ENCODE data around the gene KNDC1.

Gene KNDC1

DNA sequence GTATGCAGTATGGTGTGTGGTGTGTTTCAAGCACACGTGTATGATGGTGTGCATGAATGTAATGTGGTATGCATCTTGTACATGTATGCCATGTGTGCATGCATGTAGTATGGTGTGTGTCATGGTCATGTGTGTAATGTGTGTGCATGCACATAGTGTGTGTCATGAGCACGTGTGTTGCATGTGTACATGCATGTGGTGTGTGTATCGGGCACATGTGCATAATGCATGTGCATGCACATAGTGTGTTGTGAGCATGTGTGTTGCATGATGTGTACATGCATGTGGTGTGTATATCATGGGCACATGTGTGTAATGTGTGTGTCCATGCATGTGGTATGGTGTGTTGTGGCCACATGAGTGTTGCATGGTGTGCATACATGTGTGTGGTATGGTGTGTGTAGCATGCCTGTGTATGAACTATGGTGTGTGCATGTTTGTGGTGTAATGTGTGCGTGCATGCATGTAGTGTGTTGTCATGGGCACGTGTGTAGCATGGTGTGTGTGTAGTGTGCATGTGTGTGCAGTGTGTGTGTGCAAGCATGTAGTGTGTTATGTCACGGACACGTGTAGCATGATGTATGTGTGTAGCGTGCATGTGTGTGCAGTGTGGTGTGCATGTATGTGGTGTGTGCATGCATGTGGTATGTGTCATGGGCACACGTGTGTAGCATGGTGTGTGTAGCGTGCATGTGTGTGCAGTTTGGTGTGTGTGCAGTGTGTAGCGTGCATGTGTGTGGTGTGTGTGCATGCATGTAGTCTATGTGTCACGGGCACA is 17.6 kb downstream of the KNDC1 start:
- no peak for DNase-seq (ENCODE audit: low read depth)

DNA sequence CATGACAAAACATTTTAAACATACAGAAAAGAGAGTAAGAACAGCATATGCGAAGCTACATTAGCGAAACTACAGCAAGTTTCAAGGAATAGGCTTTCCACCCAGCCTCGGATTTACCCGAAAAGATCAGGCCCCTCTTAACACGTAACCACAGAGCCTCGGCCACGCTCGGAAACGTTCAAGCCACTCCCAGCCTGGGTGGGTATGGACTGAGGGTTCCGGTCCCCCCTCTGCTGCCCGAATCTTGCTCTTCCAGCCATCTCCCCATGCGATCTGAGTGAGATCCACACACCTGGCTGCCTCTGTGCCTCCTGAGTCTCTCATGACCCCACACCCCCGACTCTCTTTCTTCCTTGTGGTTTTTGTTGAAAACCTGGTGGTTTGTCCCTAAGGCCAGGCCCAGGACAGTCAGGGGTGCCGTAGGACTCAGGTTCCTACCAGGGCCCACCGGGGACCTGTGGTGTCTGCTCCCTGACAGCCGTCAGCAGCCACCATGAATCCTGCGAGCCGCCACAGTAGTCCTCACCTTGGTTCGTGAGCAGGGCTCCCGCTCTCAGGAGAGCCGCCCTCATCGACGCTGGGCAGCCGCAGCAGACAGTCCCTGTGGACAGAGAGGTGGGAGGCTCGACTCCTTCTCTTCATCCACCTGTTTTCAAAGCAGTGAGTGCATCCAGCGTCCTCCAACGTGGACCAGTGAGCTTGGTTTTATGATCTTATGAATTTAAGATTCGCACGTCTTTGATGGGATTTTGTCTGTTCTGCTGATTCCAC is 18.5 kb downstream of the KNDC1 start:
- DNase-seq (ENCODE audit: low read depth) = no peak

DNA sequence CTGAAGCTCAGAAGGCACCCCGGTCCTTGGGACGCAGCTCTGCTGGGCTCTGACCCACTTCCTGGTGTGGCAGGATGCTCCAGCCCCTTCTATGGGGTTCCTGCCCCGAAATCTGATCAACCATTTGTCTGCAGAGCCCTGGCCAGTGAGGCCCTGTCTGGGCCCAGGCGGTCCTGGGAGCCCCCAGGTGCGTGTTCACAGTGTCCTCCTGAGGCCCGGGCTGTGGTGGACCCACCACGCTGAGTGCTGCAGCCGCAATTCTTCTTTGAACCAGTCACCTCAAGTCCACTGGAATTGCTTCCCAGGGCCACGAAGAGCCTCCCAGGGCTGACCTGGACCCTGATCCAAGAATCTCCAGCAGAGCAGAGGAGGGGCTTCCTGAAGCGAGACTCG is 19.1 kb downstream of the KNDC1 start:
- no peak for DNase-seq (ENCODE audit: low read depth)

DNA sequence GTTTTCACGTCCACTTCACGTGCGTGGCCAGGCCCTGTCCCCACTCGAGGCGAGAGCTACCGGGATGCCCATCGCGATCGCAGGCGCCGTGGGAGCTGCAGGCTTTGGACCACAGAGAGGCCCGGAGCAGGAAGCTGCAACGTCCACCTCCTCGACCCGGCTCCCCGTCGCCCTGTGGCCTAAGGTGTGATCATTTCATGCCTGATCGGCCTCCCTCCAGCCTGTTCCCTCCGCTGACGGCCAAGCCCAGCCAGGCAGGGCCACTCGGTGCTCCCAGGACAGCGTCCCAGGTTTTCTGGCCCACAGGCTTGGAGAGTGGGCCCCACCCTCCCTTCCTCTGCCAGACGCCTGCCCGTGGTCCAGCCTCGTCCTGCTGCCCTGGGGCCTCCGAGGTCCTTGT is 19.6 kb downstream of the KNDC1 start:
- DNase-seq (ENCODE audit: low read depth) = no peak

DNA sequence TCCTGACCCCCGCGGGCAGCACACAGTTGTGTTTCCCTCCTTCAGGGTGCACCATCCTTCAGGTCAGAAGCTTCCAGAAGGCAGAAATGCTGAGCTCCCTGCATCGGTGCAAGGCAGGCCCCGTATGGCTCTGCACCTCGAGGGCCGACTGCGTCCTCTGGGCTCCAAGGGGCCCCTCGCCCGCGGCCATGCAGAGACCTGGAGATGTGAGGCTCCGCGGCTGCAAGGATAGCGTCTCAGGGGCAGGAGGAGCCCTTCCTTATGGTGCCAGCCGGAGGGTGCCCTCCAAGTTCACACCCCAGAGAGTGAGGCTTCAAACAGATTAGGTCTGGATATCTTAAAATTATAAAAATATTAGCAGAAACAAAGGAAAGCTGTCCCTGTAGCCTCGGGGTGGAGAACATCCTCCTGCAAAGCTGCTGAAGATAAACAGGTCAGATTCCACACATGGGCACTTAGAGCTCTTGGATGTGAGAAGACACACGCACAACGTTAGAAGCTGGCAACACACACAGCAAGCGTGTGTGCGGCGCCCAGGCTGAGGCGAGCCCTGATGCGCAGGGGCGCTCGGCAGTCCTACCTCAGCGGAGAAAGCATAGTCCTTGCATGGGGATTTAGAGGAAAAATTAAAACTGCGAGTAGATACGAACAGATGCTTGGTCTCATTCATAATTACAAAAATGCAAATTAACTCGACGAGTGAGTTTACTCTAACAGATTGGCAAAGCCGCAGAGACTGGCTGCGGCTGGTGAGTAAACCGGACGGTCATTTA is 20.4 kb downstream of the KNDC1 start:
- DNase-seq (ENCODE audit: low read depth) = no peak

DNA sequence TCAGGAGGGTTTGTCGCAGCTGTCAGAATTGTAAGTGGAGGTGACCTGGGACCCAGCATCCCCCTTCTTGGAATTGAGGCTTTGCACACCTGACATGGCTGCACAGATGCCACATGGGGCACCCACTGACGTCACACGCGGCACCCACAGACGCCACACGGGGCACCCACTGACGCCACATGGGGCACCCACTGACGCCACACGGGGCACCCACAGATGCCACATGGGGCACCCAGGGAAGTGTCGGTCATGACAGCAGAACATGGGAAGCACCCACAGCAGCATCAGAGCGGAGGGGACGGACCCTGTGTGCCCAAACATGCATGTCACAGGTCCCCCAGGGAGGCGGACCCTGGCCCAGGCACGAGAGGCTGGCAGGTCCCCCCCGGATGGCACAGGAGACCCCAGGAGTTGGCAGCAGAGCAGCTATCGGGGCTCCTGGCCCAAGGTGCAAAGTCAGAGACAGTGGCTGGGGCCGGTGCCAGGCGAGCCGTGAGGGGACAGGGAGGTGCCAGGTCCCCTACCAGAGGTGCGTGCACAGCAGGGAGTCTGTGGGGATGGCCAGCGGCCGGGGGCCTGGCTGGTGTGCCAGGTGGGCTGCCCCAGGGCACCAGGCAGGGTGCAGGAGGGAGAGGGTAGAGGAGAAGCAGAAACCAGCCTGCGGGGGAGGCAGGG is 21.1 kb downstream of the KNDC1 start:
- DNase-seq (ENCODE audit: low read depth) = no peak

DNA sequence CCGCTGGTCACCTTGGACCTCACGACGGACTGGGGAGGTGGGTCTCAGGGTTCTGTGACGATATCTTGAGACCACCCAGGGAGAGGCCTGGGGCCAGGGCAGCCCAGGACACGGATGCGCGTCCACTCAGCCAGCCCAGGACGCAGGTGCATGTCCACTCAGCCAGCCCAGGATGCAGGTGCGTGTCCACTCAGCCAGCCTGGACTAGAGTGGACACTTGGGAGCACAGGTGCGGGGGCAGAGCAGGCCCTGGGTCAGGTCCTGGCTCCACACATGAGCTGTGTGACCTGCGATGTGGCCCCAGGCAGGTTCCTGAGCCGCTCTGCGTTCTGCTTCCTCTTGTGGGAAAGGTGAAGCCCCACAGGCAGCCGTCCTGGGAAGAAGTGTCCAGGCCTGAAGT is 22.2 kb downstream of the KNDC1 start:
- no peak for DNase-seq (ENCODE audit: low read depth)

DNA sequence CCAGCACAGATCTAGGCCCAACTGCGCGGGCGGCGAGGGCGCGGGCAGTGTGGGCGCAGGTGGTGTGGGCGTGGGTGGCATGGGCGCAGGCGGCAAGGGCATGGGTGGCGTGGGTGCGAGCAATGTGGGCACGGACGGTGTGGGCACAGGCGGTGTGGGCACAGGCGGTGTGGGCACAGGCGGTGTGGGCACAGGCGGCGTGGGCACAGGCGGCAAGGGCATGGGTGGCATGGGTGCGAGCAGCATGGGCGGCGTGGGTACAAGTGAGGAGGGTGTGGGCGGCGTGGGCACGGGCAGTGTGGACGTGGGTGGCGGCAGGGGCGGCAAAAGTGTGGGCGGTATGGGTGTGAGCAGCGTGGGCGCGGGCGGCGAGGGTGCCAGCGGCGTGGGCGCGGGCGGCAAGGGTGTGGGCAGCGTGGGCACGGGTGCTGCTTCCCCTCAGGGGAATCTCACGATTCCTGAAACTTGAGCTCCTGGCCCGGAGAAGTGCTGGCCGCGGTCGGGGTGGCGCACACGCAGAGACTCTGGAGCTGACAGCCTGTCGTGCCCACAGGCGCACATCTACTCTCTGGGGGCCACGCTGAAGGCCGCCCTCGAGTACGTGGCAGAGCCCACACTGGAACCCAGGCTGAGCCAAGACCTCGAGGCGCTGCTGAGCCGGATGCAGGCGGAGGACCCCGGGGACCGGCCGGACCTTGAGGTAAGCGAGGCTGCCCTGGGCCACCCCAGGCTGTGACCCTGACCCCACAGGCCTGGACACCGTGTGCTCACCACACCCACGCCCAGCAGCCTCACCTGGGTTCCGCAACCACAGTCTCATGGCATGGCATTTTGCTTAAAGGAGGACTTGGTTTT is 23.0 kb downstream of the KNDC1 start:
- DNase-seq (ENCODE audit: low read depth) = no peak

DNA sequence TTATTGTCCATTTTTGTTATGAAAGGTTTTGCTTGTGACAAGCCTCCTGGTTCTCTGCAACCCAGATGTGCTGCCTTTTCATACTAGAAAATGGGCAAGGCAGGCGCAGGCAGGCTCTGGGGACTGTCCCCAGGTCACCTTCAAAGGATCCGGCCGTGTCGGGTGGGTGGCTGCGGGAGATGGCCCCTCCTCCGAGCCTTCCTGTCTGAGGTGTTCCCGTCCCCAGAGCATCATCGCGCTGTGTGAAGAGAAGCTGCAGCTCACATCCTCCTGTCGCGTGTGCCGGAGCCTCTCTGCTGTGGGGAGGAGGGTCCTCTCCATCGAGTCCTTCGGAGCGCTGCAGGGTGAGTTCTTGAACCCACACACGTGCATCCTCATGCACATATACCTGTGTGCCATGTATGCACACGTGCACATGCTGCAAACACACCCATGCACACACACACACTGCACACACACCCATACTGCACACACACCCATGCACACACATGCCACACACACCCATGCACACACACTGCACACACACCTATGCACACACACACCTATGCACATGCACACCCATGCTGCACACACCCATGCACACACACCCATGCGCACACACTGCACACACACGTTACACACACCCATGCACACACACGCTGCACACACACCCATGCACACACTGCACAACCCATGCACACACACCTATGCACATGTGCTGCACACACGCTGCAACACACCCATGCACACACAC is 23.8 kb downstream of the KNDC1 start:
- DNase-seq (ENCODE audit: low read depth) = no peak

DNA sequence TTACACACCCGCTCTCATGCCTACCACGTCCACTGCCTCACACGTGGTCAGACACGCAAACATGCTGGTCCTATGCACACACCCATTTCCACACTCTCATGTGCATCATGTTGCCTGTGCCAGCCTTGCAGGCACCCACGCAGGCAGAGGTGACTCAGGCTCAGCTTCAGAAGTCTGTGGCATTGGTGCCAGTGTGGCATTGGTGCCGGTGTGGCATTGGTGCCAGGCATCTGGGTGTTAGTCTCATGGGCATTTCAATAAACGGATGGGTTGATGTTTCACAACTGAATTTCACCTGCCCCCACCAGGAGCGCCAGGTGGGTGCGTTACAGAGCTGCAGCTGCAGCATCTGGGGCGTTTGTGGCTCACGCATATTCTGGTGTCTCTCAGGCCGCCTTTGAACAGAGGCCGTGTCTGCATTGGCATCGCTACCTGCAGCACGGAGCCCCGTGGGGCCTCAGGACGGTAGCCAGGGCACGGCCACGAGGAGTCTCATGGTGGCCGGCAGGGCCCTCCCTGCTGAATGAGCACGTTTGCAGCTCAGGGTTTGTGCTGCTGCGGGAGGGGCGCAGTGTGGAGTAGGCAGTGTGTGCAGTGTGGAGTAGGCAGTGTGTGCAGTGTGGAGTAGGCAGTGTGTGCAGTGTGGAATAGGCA is 24.7 kb downstream of the KNDC1 start:
- no peak for DNase-seq (ENCODE audit: low read depth)

DNA sequence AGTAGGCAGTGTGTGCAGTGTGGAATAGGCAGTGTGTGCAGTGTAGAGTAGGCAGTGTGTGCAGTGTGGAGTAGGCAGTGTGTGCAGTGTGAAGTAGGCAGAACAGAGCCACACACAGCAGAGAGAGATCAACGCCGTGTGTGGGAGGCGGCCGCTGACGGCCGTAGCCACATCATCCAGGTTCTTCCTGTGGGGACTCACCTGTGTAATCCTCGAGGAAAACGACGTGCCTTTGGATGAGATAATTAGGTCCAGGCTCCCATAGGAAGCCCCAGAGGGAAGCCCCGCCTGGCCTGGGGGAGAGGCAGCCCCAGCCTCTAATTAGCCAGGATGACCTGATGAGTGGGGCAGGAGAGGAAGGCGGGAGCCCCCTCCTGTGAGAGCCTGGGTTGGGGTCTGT is 25.4 kb downstream of the KNDC1 start:
- DNase-seq (ENCODE audit: low read depth) = no peak

DNA sequence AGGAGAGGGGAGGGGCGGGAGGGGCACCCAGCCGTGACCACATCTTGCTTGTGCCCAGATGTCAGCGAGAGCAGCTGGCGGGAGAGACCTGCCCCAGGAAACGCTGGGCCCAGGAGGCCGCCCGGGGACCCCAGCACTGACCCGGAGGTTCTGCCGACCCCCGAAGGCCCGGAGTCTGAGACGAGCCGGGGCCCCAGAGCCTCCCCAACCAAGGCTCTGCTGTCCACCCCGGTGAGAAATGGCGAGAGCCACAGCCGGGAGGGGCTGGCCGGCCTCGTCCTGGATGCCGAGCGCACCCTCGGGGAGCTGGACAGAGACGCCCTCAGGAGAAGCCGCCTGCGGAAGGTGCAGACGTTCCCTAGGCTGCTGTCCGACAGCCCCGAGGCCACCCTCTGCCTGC is 25.9 kb downstream of the KNDC1 start:
- no peak for DNase-seq (ENCODE audit: low read depth)

DNA sequence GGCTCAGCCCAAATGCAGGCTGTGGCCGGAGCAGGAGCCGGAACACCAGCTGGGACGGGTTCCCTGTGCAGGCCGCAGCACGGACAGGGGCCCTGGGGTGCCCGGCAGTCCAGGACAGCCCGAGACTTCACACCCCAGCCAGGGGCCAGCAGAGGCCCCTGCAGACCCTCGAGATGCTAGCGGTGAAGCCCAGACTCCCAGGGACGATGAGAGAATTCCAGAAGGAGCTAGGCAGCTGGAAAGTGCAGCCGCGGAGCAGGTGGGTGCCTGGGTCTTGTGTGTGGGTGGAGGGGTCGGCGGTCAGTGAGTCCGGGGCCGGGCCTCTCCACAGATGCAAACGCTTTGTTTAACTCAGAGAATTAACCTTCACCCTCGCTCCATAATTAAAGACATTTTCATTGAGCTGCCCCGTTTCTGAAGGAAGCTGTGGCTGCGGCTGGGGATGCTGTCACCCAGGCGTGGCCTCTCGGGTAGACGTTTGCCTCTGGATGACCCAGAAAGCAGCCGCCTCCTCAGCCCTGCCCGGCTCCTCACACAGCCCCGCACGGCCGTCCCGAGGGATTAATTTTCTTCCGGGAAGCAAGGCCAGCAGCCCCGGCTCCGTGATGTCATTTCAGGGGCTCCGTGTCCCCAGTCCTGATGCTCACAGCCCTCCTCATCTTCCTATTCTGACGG is 26.5 kb downstream of the KNDC1 start:
- no peak for DNase-seq (ENCODE audit: low read depth)

DNA sequence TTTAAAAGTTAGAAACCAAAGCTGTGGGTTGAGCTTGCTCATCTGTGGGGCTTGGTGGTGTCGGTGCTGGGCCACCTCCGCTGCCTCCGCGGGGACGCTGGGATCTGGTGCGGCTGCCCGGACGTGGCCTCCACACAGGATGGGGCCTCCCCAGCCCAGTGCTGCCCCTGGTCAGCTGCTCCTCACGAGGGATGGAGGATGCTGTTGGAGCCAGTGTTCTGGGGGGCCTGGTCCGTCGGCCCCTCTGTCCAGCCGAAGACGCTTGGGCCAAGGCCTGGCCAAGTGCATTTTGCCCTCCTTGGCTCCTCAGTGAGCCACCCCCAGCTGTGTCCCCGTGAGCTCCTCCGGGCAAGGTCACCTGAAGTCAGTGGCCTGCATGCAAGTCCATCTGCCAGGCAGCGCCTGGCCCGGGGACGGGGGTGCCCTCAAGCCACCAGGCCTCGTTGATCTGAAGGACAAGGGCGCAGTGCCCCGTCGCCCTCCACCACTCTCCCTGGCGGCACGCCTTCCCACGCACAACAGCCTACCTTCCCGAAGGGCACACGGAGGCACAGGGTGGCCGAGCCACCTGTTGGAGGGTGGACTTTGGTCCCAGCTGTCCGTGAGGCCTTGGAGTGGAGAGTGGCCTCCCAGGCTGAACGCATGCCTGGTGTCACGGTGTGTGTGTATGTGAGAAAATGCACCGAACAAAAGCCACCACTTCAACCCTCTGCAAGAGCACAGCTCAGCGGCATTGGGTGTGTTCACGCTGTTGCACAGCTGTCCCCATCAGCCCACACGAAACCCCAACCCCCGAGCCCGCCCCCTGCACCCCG is 27.3 kb downstream of the KNDC1 start:
- DNase-seq (ENCODE audit: low read depth) = no peak

DNA sequence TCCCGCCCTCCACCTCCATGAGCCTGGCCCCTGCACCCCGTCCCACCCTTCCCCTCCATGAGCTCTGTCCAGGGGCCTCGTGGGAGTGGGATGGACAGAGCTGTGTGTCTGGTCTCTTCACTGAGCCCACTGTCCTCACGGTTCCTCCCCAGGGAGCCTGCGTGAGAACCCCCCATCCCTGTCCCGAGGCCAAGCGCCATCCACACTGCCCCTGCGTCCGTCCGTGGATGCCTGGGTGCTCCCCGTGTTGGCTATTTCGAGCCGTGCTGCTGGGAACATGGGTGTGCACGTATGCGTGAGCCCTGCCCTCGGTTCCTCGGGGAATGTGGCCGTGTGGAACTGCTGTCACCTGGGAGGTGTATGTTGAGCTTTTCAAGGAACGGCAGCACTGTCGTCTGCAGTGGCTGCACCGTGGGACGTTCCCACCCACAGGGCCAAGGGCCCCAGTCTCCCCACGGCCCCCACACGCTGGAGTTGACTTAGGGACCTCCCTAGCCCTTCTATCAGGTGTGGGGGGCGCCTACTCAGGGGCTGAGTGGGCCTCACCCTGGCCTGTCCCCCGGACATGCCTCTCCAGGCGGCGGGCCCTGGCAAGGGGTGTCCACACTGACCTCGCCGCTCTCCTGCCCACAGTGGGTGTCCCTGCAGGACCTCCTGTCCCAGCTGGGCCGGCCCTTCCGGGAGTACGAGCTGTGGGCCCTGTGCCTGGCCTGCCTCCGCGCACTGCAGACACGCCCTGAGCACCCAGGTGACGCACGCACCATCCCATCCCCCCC is 28.1 kb downstream of the KNDC1 start:
- no peak for DNase-seq (ENCODE audit: low read depth)

DNA sequence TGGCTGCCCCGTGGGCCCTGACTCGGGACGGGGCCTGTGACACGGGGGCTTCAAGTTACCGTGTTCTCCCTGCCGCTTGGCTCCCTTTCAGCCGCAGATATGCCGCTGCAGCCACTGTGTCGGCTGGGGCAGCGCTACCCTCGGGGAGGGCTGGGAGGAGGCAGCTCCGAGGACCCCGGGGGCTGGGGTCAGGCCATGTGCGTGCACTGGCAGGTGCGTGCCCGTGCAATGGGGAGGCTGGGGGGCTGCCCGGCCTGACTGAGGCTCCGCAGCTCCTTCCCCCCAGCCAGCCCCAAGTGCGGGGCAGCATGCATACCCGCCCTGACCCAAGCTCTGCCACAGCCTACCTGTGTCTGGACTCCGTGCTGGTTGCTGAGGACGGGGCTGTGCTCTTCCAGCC is 29.2 kb downstream of the KNDC1 start:
- DNase-seq (ENCODE audit: low read depth) = no peak

DNA sequence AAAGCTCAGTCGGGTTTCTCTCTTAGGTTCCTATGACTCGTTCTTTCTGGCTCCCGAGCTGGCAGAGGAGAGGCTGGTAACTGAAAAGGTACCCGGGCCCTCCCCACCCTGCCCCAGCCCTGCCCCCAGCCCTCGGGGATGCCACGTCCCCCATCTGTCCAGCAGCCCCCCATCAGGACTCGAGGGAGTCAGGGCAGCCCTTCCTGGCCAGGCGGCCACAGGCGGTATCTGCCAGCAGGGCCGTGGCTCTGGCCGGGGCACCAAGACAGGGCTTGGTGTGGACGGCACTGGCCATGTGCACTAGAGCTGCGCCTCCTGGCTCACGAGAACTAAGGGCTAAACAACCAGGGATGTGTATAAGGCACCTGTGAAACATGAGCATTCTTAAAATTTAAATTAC is 29.7 kb downstream of the KNDC1 start:
- no peak for DNase-seq (ENCODE audit: low read depth)

DNA sequence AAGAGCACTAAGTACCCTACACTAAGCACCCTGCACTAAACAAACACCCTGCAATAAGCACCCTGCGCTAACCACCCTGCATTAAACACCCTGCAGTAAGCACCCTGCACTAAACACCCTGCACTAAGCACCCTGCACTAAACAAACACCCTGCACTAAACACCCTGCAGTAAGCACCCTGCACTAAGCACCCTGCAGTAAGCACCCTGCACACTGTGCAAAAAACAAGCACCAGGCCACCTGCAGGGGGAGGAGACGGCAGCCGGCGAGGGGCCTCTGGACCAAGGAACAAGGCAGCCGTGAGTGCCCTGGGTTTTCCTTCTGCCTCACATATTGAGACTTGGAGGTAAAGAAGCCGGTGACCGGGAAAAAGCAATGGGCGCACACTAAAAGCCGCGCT is 30.2 kb downstream of the KNDC1 start:
- no peak for DNase-seq (ENCODE audit: low read depth)

All from ELR (cell line).